SK-N-SH (cell line): ENCODE results near the gene NPVF. TPM values are rescaled to one million over a fixed set of nuclear protein-coding genes. Genes with fewer than 3 reads are reported as not detected.

ENCODE experiments used
- CTCF ChIA-PET: fragments of 300-600, 350-600 bp; formaldehyde crosslinking; extraction: SDS; loops from one replicate; lab custom pipeline; 2021; lab: Yijun Ruan, JAX
- POLR2A ChIA-PET: fragments of 350-600 bp; sonication (Branson Sonifier 250); formaldehyde crosslinking; extraction: SDS; loops from one replicate; lab custom pipeline; 2020; ENCODE audit warnings: antibody characterized with exemption, inconsistent platforms; lab: Yijun Ruan, JAX
- DNase-seq: peaks from one replicate; pipeline ENCODE4 v3.0.0; 2012
- H2AFZ ChIP-seq: fragments of 200-600 bp; sonication (generic); 2 replicates; pipeline ENCODE4 v1.8.1; 2016; ENCODE audit warnings: antibody characterized with exemption, mild to moderate bottlenecking, low read depth
- H3F3A ChIP-seq: fragments of 200-600 bp; sonication (generic); replicated peaks from 2 replicates; pipeline ENCODE3; 2016; ENCODE audit warnings: antibody characterized with exemption, mild to moderate bottlenecking; ENCODE audit not compliant: insufficient read depth
- H3K27ac ChIP-seq, 2 experiments: fragments of 200-500 bp in 1 of 2; fragments of 200-600 bp in 1 of 2; sonication (Bioruptor generic) in 1 of 2; sonication (generic), shearing (Covaris generic) in 1 of 2; 2 replicates each; pipeline versions ENCODE4 v1.5.1 to v1.6.1; 2014 to 2016; ENCODE audit warnings: low read depth in 2 of 2, inconsistent platforms in 1 of 2, low read length in 1 of 2, mild to moderate bottlenecking in 1 of 2, mixed read lengths in 1 of 2
- H3K27me3 ChIP-seq: fragments of 200-600 bp; sonication (generic), shearing (Covaris generic); 2 replicates; pipeline ENCODE4 v1.6.1; 2016; ENCODE audit warnings: mixed run types; ENCODE audit not compliant: insufficient read depth
- H3K36me3 ChIP-seq, 2 experiments: fragments of 200-500 bp in 1 of 2; fragments of 200-600 bp in 1 of 2; sonication (Bioruptor generic) in 1 of 2; sonication (generic) in 1 of 2; replicated peaks in 1 of 2; 2 replicates each; pipeline versions ENCODE3 to v1.5.1; 2014 to 2016; ENCODE audit warnings: low read length in 1 of 2, mild to moderate bottlenecking in 1 of 2; ENCODE audit not compliant: insufficient read depth in 2 of 2, control insufficient read depth in 1 of 2
- H3K4me1 ChIP-seq, 2 experiments: fragments of 200-500 bp in 1 of 2; fragments of 200-600 bp in 1 of 2; sonication (Bioruptor generic) in 1 of 2; sonication (generic), shearing (Covaris generic) in 1 of 2; 2 replicates each; pipeline versions ENCODE4 v1.5.1 to v1.6.1; 2014 to 2016; ENCODE audit warnings: low read depth in 1 of 2, low read length in 1 of 2, mixed run types in 1 of 2; ENCODE audit not compliant: insufficient read depth in 2 of 2, control insufficient read depth in 1 of 2
- H3K4me2 ChIP-seq: fragments of 200-600 bp; sonication (generic), shearing (Covaris generic); 2 replicates; pipeline ENCODE4 v1.6.1; 2017; ENCODE audit warnings: mixed run types
- H3K4me3 ChIP-seq, 2 experiments: fragments of 200-500 bp in 1 of 2; fragments of 200-600 bp in 1 of 2; sonication (Bioruptor generic) in 1 of 2; sonication (generic), shearing (Covaris generic) in 1 of 2; 2 replicates each; pipeline versions ENCODE4 v1.5.1 to v1.8.1; 2014 to 2016; ENCODE audit warnings: low read depth in 2 of 2, inconsistent platforms in 1 of 2, low read length in 1 of 2, mild to moderate bottlenecking in 1 of 2, mixed read lengths in 1 of 2, moderate library complexity in 1 of 2
- H3K79me2 ChIP-seq: fragments of 200-600 bp; sonication (generic); 2 replicates; pipeline ENCODE4 v1.8.1; 2017; ENCODE audit warnings: mild to moderate bottlenecking; ENCODE audit not compliant: insufficient read depth
- H3K9ac ChIP-seq: fragments of 200-600 bp; sonication (generic); 2 replicates; pipeline ENCODE4 v1.6.1; 2017; ENCODE audit warnings: mixed run types
- H3K9me2 ChIP-seq: fragments of 200-600 bp; sonication (generic); 2 replicates; pipeline ENCODE4 v1.6.1; 2017; ENCODE audit warnings: mixed run types
- H3K9me3 ChIP-seq: fragments of 200-600 bp; sonication (generic); 2 replicates; pipeline ENCODE4 v1.6.1; 2017; ENCODE audit warnings: mixed run types, mild to moderate bottlenecking, moderate library complexity
- H4K20me1 ChIP-seq: fragments of 200-600 bp; sonication (generic); 2 replicates; pipeline ENCODE4 v1.6.1; 2017; ENCODE audit warnings: mild to moderate bottlenecking, mixed run types; ENCODE audit not compliant: insufficient read depth
- CTCF ChIP-seq: fragments of 200-600 bp; sonication (generic); IDR thresholded peaks from 2 replicates; pipeline ENCODE4 v1.6.1; 2017; ENCODE audit warnings: antibody characterized with exemption, mild to moderate bottlenecking, moderate library complexity
- ELF1 ChIP-seq: IDR thresholded peaks from 2 replicates; pipeline ENCODE4 v1.4.0; 2012
- EP300 ChIP-seq, 2 experiments: IDR thresholded peaks; 2 replicates each; pipeline versions ENCODE4 v1.4.0 to v1.6.1; 2012; ENCODE audit warnings: borderline replicate concordance in 1 of 2, low read depth in 1 of 2, low read length in 1 of 2
- IRF3 ChIP-seq: fragments of 150-350 bp; IDR thresholded peaks from 2 replicates; pipeline ENCODE4 v1.6.1; 2016; ENCODE audit warnings: mild to moderate bottlenecking, low read depth, low read length
- JUND ChIP-seq: IDR thresholded peaks from 2 replicates; pipeline ENCODE4 v1.4.0; 2012
- NFIC ChIP-seq: IDR thresholded peaks from 2 replicates; pipeline ENCODE4 v1.4.0; 2012; ENCODE audit warnings: borderline replicate concordance
- NRF1 ChIP-seq: IDR thresholded peaks from 2 replicates; pipeline ENCODE4 v1.6.1; 2012; ENCODE audit warnings: low read depth, mild to moderate bottlenecking, low read length
- PBX3 ChIP-seq: IDR thresholded peaks from 2 replicates; pipeline ENCODE4; 2012
- POLR2AphosphoS5 ChIP-seq: IDR thresholded peaks from 2 replicates; pipeline ENCODE4 v1.6.1; 2012; ENCODE audit warnings: low read depth, low read length
- RCOR1 ChIP-seq: fragments of 150-350 bp; IDR thresholded peaks from 2 replicates; pipeline ENCODE4 v1.6.1; 2017; ENCODE audit warnings: antibody characterized with exemption, low read length
- REST ChIP-seq: IDR thresholded peaks from 2 replicates; pipeline ENCODE4 v1.6.1; 2012; ENCODE audit warnings: mild to moderate bottlenecking, low read depth, low read length, moderate library complexity
- RXRA ChIP-seq: IDR thresholded peaks from 2 replicates; pipeline ENCODE4 v1.4.0; 2012; ENCODE audit warnings: low read depth, mild to moderate bottlenecking, borderline replicate concordance
- SIN3A ChIP-seq: IDR thresholded peaks from 2 replicates; pipeline ENCODE4 v1.6.1; 2012; ENCODE audit warnings: low read depth, mild to moderate bottlenecking, low read length, moderate library complexity, borderline replicate concordance
- TCF12 ChIP-seq: IDR thresholded peaks from 2 replicates; pipeline ENCODE4 v1.4.0; 2012
- ZBTB33 ChIP-seq: IDR thresholded peaks from 2 replicates; pipeline ENCODE4 v1.4.0; 2012; ENCODE audit warnings: low read depth, borderline replicate concordance
- WGBS: methylation state at CpG from one replicate; pipeline ENCODE4 v1.1.6; 2017; ENCODE audit warnings: low lambda C conversion rate; 5-methylcytosine and 5-hydroxymethylcytosine counted together
- polyA plus RNA-seq, 3 experiments: library from polyadenylated mRNA; depleted of rRNA; stranded (reverse); fragments of >200 nt; gene quantifications; 2 replicates each; pipeline ENCODE4 v1.2.3, GENCODE V29; 2012

The NPVF gene
- polyA plus RNA-seq, 1 of the 3 experiments (the other 2 are of a cell fraction), result not detected

- H3K9ac ChIP-seq, result no peak overlapping the region
Measured at GRCh38 chr7:25244254-25245033, 16.2 kb upstream of the NPVF start.

More at GRCh38 chr7:25244254-25245033, 16.2 kb upstream of the NPVF start:
- H4K20me1 ChIP-seq, result no peaks in the 10 kb centered on the region
- CTCF ChIA-PET, result interaction anchor here (0.5 to 2.6 kb wide), 12 partner anchors 8 to 607 kb away, joined by 3 to 13 read pairs (median 4); no protein-coding TSS in a partner anchor
- no peaks in the 10 kb centered on the region; the same call in 1 of the 2 replicates for H3K27me3 ChIP-seq
- H3K27ac ChIP-seq, result no peak overlapping the region
- 10% methylated on average over 3 of the region's 3 CpGs for WGBS
- DNase-seq, result no peak
- no peaks in the 10 kb centered on the region for H3K36me3 ChIP-seq
- H3K4me1 ChIP-seq, result no peaks in the 10 kb centered on the region; a peak in 1 of 4 replicates
- POLR2A ChIA-PET, result no interaction called here
- H3K79me2 ChIP-seq, result no peaks in the 10 kb centered on the region
- no peak for TF ChIP-seq JUND
- TF ChIP-seq PBX3, result no peak
- TF ChIP-seq EP300 (IDR thresholded peaks at IDR 0.05; ENCODE audit: borderline replicate concordance in 1 of 2, low read depth in 1 of 2, low read length in 1 of 2), result no peak
- TF ChIP-seq IRF3, result no peak
- no peak for TF ChIP-seq REST
- no peak for TF ChIP-seq TCF12
- TF ChIP-seq RXRA, result no peak
- TF ChIP-seq NRF1, result no peak
- no peak for TF ChIP-seq POLR2AphosphoS5
- no peak for TF ChIP-seq ZBTB33
- no peak for TF ChIP-seq CTCF
- no peak for TF ChIP-seq NFIC
- TF ChIP-seq ELF1, result no peak
- TF ChIP-seq SIN3A, result no peak
- TF ChIP-seq RCOR1, result no peak
- no peaks in the 10 kb centered on the region for H3F3A ChIP-seq
- no peak overlapping the region for H2AFZ ChIP-seq
- H3K4me2 ChIP-seq, result no peak overlapping the region
- no peaks in the 10 kb centered on the region for H3K9me2 ChIP-seq
- H3K9me3 ChIP-seq, result no peaks in the 10 kb centered on the region
- H3K4me3 ChIP-seq, result no peak overlapping the region
